H9 (cell line): Measurements from ENCODE around the gene APOBEC2. TPM values are rescaled to one million over a fixed set of nuclear protein-coding genes. Genes with fewer than 3 reads are reported as not detected.

Source experiments
- DNase-seq: peaks from one replicate; pipeline ENCODE4 v3.0.0-alpha.2; 2017
- H2AFZ ChIP-seq: one replicate; pipeline ENCODE4 v1.6.1; 2013; ENCODE audit warnings: mild to moderate bottlenecking, low read length, control low read depth, moderate library complexity
- H2AK5ac ChIP-seq: 2 replicates; pipeline ENCODE4 v1.6.1; 2013; ENCODE audit warnings: low read length, control low read depth, mixed read lengths; ENCODE audit not compliant: insufficient read length
- H2BK120ac ChIP-seq: one replicate; pipeline ENCODE4 v1.6.1; 2013; ENCODE audit warnings: low read depth, mild to moderate bottlenecking, low read length, control low read depth, inconsistent platforms; ENCODE audit not compliant: poor library complexity, severe bottlenecking
- H2BK12ac ChIP-seq: 2 replicates; pipeline ENCODE4 v1.6.1; 2013; ENCODE audit warnings: low read length, control low read depth, mixed read lengths, low read depth; ENCODE audit not compliant: insufficient read length
- H2BK15ac ChIP-seq: 2 replicates; pipeline ENCODE4 v1.6.1; 2013; ENCODE audit warnings: low read depth, low read length, control low read depth
- H2BK20ac ChIP-seq: one replicate; pipeline ENCODE4 v1.6.1; 2013; ENCODE audit warnings: low read depth, mild to moderate bottlenecking, low read length, control low read depth, inconsistent platforms; ENCODE audit not compliant: poor library complexity, severe bottlenecking
- H2BK5ac ChIP-seq: 2 replicates; pipeline ENCODE4 v1.6.1; 2013; ENCODE audit warnings: low read length, control low read depth, mixed read lengths; ENCODE audit not compliant: insufficient read length
- H3K14ac ChIP-seq: 2 replicates; pipeline ENCODE4 v1.6.1; 2013; ENCODE audit warnings: low read length, control low read depth; ENCODE audit not compliant: insufficient read depth
- H3K18ac ChIP-seq: 2 replicates; pipeline ENCODE4 v1.6.1; 2013; ENCODE audit warnings: low read depth, mild to moderate bottlenecking, mixed read lengths, low read length, control low read depth; ENCODE audit not compliant: insufficient read length
- H3K23ac ChIP-seq: 2 replicates; pipeline ENCODE4 v1.6.1; 2013; ENCODE audit warnings: low read length, control low read depth, mixed read lengths, low read depth; ENCODE audit not compliant: insufficient read length
- H3K23me2 ChIP-seq: 2 replicates; pipeline ENCODE4 v1.6.1; 2013; ENCODE audit warnings: low read depth, mild to moderate bottlenecking, mixed read lengths, low read length, control low read depth; ENCODE audit not compliant: insufficient read length, poor library complexity, severe bottlenecking
- H3K27ac ChIP-seq: 2 replicates; pipeline ENCODE4 v1.5.1; 2013; ENCODE audit warnings: low read length, control low read depth, mixed read lengths, low read depth; ENCODE audit not compliant: insufficient read length
- H3K27me3 ChIP-seq: 2 replicates; pipeline ENCODE4 v1.6.1; 2013; ENCODE audit warnings: low read length, control low read depth, inconsistent platforms; ENCODE audit not compliant: insufficient read depth
- H3K4ac ChIP-seq: 2 replicates; pipeline ENCODE4 v1.6.1; 2013; ENCODE audit warnings: low read depth, mild to moderate bottlenecking, control low read depth, inconsistent platforms, low read length, moderate library complexity
- H3K4me1 ChIP-seq: 2 replicates; pipeline ENCODE4 v1.6.1; 2013; ENCODE audit warnings: low read length, control low read depth, inconsistent platforms; ENCODE audit not compliant: insufficient read depth
- H3K4me2 ChIP-seq: 2 replicates; pipeline ENCODE4 v1.6.1; 2013; ENCODE audit warnings: low read length, control low read depth, mixed read lengths; ENCODE audit not compliant: insufficient read length, insufficient read depth
- H3K56ac ChIP-seq: 2 replicates; pipeline ENCODE4 v1.6.1; 2013; ENCODE audit warnings: low read depth, mild to moderate bottlenecking, mixed read lengths, low read length, control low read depth; ENCODE audit not compliant: insufficient read length
- H3K79me1 ChIP-seq: 2 replicates; pipeline ENCODE4 v1.6.1; 2013; ENCODE audit warnings: low read depth, mild to moderate bottlenecking, moderate library complexity, low read length, control low read depth, inconsistent platforms; ENCODE audit not compliant: insufficient read depth, poor library complexity, severe bottlenecking
- H3K79me2 ChIP-seq: 2 replicates; pipeline ENCODE4 v1.6.1; 2013; ENCODE audit warnings: low read length, control low read depth, inconsistent platforms; ENCODE audit not compliant: insufficient read depth
- H3K9ac ChIP-seq: 2 replicates; pipeline ENCODE4 v1.6.1; 2013; ENCODE audit warnings: low read length, control low read depth, mixed read lengths; ENCODE audit not compliant: insufficient read length; ENCODE audit errors: extremely low read depth
- H3K9me3 ChIP-seq: one replicate; pipeline ENCODE4 v1.6.1; 2013; ENCODE audit warnings: low read depth, low read length, inconsistent platforms; ENCODE audit not compliant: control insufficient read depth
- H3T11ph ChIP-seq: one replicate; pipeline ENCODE4 v1.6.1; 2013; ENCODE audit warnings: mild to moderate bottlenecking, low read length, control low read depth, inconsistent platforms
- H4K20me1 ChIP-seq: one replicate; pipeline ENCODE4 v1.6.1; 2013; ENCODE audit not compliant: control insufficient read depth, insufficient read length, insufficient read depth
- H4K5ac ChIP-seq: 2 replicates; pipeline ENCODE4 v1.6.1; 2013; ENCODE audit warnings: low read depth, mild to moderate bottlenecking, mixed read lengths, low read length, control low read depth; ENCODE audit not compliant: insufficient read length
- H4K8ac ChIP-seq: replicated peaks from 2 replicates; pipeline ENCODE4 v1.6.1; 2013; ENCODE audit warnings: low read length, control low read depth, mixed read lengths, low read depth; ENCODE audit not compliant: insufficient read length
- H4K91ac ChIP-seq: 2 replicates; pipeline ENCODE4 v1.6.1; 2013; ENCODE audit warnings: low read depth, mild to moderate bottlenecking, moderate library complexity, mixed read lengths, low read length, control low read depth; ENCODE audit not compliant: insufficient read length
- H3K27ac Mint-ChIP-seq, 3 experiments: 2 replicates in 2 of 3; 3 replicates in 1 of 3; pipeline ENCODE4 v1.8.0; 2020 to 2021; ENCODE audit warnings: mixed read lengths in 3 of 3, mild to moderate bottlenecking in 1 of 3, moderate library complexity in 1 of 3
- H3K27me3 Mint-ChIP-seq: 2 replicates; pipeline ENCODE4 v1.8.0; 2021; ENCODE audit warnings: low read depth, mild to moderate bottlenecking, moderate library complexity, mixed read lengths
- H3K36me3 Mint-ChIP-seq, 3 experiments: 2 replicates in 2 of 3; 3 replicates in 1 of 3; pipeline ENCODE4 v1.8.0; 2020 to 2021; ENCODE audit warnings: low read depth in 3 of 3, mixed read lengths in 3 of 3; ENCODE audit not compliant: insufficient read depth in 1 of 3
- H3K4me1 Mint-ChIP-seq, 2 experiments: 2 replicates each; pipeline ENCODE4 v1.8.0; 2020; ENCODE audit warnings: mixed read lengths in 2 of 2
- H3K4me3 Mint-ChIP-seq, 2 experiments: 2 replicates in 1 of 2; 3 replicates in 1 of 2; pipeline ENCODE4 v1.8.0; 2020 to 2021; ENCODE audit warnings: mild to moderate bottlenecking in 2 of 2, mixed read lengths in 2 of 2, moderate library complexity in 1 of 2
- H3K9me3 Mint-ChIP-seq, 2 experiments: 2 replicates in 1 of 2; 3 replicates in 1 of 2; pipeline ENCODE4 v1.8.0; 2020; ENCODE audit warnings: mild to moderate bottlenecking in 2 of 2, mixed read lengths in 2 of 2, moderate library complexity in 1 of 2
- WGBS: extraction: QIAGEN DNeasy Blood & Tissue Kit; methylation state at CpG from one replicate; pipeline ENCODE4 v1.1.7; 2013; ENCODE audit warnings: missing lambda C conversion rate, low lambda C conversion rate, mixed read lengths; ENCODE audit not compliant: insufficient read length; ENCODE audit errors: extremely low coverage; 5-methylcytosine and 5-hydroxymethylcytosine counted together
- total RNA-seq: library from RNA; stranded (reverse); gene quantifications from 2 replicates; pipeline ENCODE4 v1.2.1, GENCODE V29; 2021
- TF ChIP-seq, protein P1 (sequence below): fragments of 200-600 bp; sonication (generic); conservative IDR thresholded peaks from 3 replicates; pipeline ENCODE4 v1.8.0; 2021; ENCODE audit warnings: antibody characterized with exemption, mild to moderate bottlenecking

APOBEC2 gene
- total RNA-seq, 1 experiment from 2014 or later: not detected

DNA sequence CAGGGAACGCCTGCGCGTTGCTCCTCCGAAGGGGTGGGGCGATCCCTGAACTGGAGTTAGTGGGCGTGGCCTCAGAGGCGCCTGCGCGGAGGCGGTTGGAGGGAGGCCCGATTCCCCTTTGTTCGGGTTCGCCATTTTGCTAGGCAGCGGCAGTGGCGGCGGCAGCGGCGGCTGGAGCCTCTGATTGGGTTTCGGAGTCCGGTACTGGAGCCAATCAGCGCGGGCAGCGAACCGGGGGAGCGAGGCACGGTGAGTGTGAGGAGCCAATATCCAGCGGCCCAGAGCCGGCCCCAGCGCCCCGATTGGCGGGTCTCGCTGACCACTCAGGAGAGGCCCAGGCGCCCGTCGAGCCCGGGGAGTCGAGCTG is 19.8 kb downstream of the APOBEC2 start, which contains the start of gene NFYA:
TSS of gene NFYA (plus strand) at position 139 of the 367 bp plus-strand sequence. CDS start 6,116 bp downstream, outside the sequence.
- H3K4me1 ChIP-seq: no peaks in the 10 kb centered on the region
- peak within 1 kb of the TSS; percentile 91 for H3K18ac ChIP-seq
- no peak within 1 kb of the TSS for H2BK120ac ChIP-seq
- H4K20me1 ChIP-seq: no peaks in the 10 kb centered on the region
- TF ChIP-seq, protein P1, sequence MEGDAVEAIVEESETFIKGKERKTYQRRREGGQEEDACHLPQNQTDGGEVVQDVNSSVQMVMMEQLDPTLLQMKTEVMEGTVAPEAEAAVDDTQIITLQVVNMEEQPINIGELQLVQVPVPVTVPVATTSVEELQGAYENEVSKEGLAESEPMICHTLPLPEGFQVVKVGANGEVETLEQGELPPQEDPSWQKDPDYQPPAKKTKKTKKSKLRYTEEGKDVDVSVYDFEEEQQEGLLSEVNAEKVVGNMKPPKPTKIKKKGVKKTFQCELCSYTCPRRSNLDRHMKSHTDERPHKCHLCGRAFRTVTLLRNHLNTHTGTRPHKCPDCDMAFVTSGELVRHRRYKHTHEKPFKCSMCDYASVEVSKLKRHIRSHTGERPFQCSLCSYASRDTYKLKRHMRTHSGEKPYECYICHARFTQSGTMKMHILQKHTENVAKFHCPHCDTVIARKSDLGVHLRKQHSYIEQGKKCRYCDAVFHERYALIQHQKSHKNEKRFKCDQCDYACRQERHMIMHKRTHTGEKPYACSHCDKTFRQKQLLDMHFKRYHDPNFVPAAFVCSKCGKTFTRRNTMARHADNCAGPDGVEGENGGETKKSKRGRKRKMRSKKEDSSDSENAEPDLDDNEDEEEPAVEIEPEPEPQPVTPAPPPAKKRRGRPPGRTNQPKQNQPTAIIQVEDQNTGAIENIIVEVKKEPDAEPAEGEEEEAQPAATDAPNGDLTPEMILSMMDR: no peak
- H3K27me3 ChIP-seq: no peaks in the 10 kb centered on the region
- H2AK5ac ChIP-seq: no peak within 1 kb of the TSS
- H3K9me3 ChIP-seq: no peaks in the 10 kb centered on the region
- H3T11ph ChIP-seq: no peak within 1 kb of the TSS
- H3K56ac ChIP-seq: no peak within 1 kb of the TSS
- H3K79me2 ChIP-seq: peaks cover 36% of the 10 kb centered on the region
- no peak within 1 kb of the TSS for H2BK12ac ChIP-seq
- H2AFZ ChIP-seq: no peak within 1 kb of the TSS
- peaks cover 38 to 40% of the 10 kb centered on the region in 2 experiments for H3K4me1 Mint-ChIP-seq
- peak within 1 kb of the TSS; percentile 100 for H3K4me2 ChIP-seq
- H3K27me3 Mint-ChIP-seq: no peaks in the 10 kb centered on the region
- no peak within 1 kb of the TSS; the same call in 1 of the 2 replicates for H3K4ac ChIP-seq
- H2BK20ac ChIP-seq: no peak within 1 kb of the TSS
- WGBS: no CpG with 5 or more reads among the region's 37 CpGs
- H3K4me3 Mint-ChIP-seq: peak within 1 kb of the TSS; percentile 91 to 92
- H3K27ac Mint-ChIP-seq: peak within 1 kb of the TSS; percentile 97 to 99 (median 97)
- H3K14ac ChIP-seq: peak within 1 kb of the TSS; percentile 89
- H3K23me2 ChIP-seq: peaks cover 9% of the 10 kb centered on the region
- no peak within 1 kb of the TSS for H2BK15ac ChIP-seq
- peak; percentile 99 for DNase-seq
- no peak within 1 kb of the TSS for H3K23ac ChIP-seq
- H4K5ac ChIP-seq: peak within 1 kb of the TSS; percentile 45
- no peak within 1 kb of the TSS for H4K91ac ChIP-seq
- no peak within 1 kb of the TSS for H2BK5ac ChIP-seq
- no peaks in the 10 kb centered on the region for H3K79me1 ChIP-seq
- H3K36me3 Mint-ChIP-seq: peaks cover 0 to 35% (median 24%) of the 10 kb centered on the region in 3 experiments; a peak in 5 of 7 replicates
- peak within 1 kb of the TSS; percentile 91 for H3K9ac ChIP-seq
- peak within 1 kb of the TSS; percentile 88 for H3K27ac ChIP-seq
- H4K8ac ChIP-seq: no peak within 1 kb of the TSS
- no peaks in the 10 kb centered on the region; a peak in 1 of 5 replicates for H3K9me3 Mint-ChIP-seq
